Large intestine (tissue), 3 donors: ENCODE measurements around the gene PTPRN2. TPM values are rescaled to one million over a fixed set of nuclear protein-coding genes. Genes with fewer than 3 reads are reported as not detected.

Source experiments
- DNase-seq, 2 donors: peaks; one replicate each; pipeline versions ENCODE4 v3.0.0 to v3.0.0-alpha.2; 2013
- H3K27ac ChIP-seq: one replicate; pipeline ENCODE4 v1.5.1; 2013; ENCODE audit warnings: low read length
- H3K27me3 ChIP-seq: 2 replicates; pipeline ENCODE4 v1.6.1; 2013; ENCODE audit warnings: low read length; ENCODE audit not compliant: control insufficient read depth, insufficient read depth
- H3K36me3 ChIP-seq: 2 replicates; pipeline ENCODE4 v1.6.1; 2013; ENCODE audit warnings: low read length; ENCODE audit not compliant: control insufficient read depth, insufficient read depth
- H3K4me1 ChIP-seq: one replicate; pipeline ENCODE4 v1.6.1; 2013; ENCODE audit warnings: low read length; ENCODE audit not compliant: control insufficient read depth, insufficient read depth
- H3K4me3 ChIP-seq: one replicate; pipeline ENCODE4 v1.5.1; 2013; ENCODE audit warnings: low read length
- H3K9me3 ChIP-seq: one replicate; pipeline ENCODE4 v1.6.1; 2013; ENCODE audit warnings: mild to moderate bottlenecking, low read depth, low read length, moderate library complexity; ENCODE audit not compliant: control insufficient read depth
- WGBS: methylation state at CpG from one replicate; pipeline ENCODE4 v1.1.5; 2013; ENCODE audit warnings: low lambda C conversion rate; ENCODE audit not compliant: insufficient coverage; 5-methylcytosine and 5-hydroxymethylcytosine counted together
- polyA plus RNA-seq: library from polyadenylated mRNA; unstranded; fragments of 120-200 nt; gene quantifications from one replicate; pipeline ENCODE4 v1.2.1, GENCODE V29; 2013

The PTPRN2 gene
- polyA plus RNA-seq, 1 donor: 13.4 TPM

GRCh38 chr7:157992511-157993160 lies 595.0 kb downstream of the PTPRN2 start:
- Histone ChIP-seq H3K9me3 (no peaks in the 10 kb centered on the region), H3K27ac (no peak overlapping the region), H3K4me3 (no peak overlapping the region), H3K4me1 (no peaks in the 10 kb centered on the region), H3K36me3 (no peaks in the 10 kb centered on the region), H3K27me3 (no peaks in the 10 kb centered on the region)
- whole genome bisulfite sequencing: no CpG with 5 or more reads among the region's 17 CpGs
- no peak for DNase-seq

GRCh38 chr7:157991761-157992160 lies 595.9 kb downstream of the PTPRN2 start:
- no CpG with 5 or more reads among the region's 11 CpGs for WGBS
- Histone ChIP-seq H3K36me3 (no peaks in the 10 kb centered on the region), H3K27me3 (no peaks in the 10 kb centered on the region), H3K4me1 (no peaks in the 10 kb centered on the region), H3K9me3 (no peaks in the 10 kb centered on the region), H3K27ac (no peak overlapping the region), H3K4me3 (no peak overlapping the region)
- no peak for DNase-seq

GRCh38 chr7:157991351-157991750 lies 596.3 kb downstream of the PTPRN2 start:
- Histone ChIP-seq H3K27ac (no peak overlapping the region), H3K9me3 (no peaks in the 10 kb centered on the region), H3K4me1 (no peaks in the 10 kb centered on the region), H3K4me3 (no peak overlapping the region), H3K27me3 (no peaks in the 10 kb centered on the region), H3K36me3 (no peaks in the 10 kb centered on the region)
- WGBS: no CpG with 5 or more reads among the region's 9 CpGs
- no peak for DNase-seq

GRCh38 chr7:157990881-157991250 lies 596.8 kb downstream of the PTPRN2 start:
- H3K36me3 ChIP-seq: no peaks in the 10 kb centered on the region
- DNase-seq: no peak
- H3K4me3 ChIP-seq: no peak overlapping the region
- no peaks in the 10 kb centered on the region for H3K4me1 ChIP-seq
- no peaks in the 10 kb centered on the region for H3K9me3 ChIP-seq
- no peaks in the 10 kb centered on the region for H3K27me3 ChIP-seq
- WGBS: no CpG with 5 or more reads among the region's 9 CpGs
- H3K27ac ChIP-seq: no peak overlapping the region

GRCh38 chr7:157990226-157990880 lies 597.3 kb downstream of the PTPRN2 start:
- H3K4me3 ChIP-seq: no peak overlapping the region
- H3K27me3 ChIP-seq: no peaks in the 10 kb centered on the region
- no peak for DNase-seq
- no peaks in the 10 kb centered on the region for H3K9me3 ChIP-seq
- H3K4me1 ChIP-seq: no peaks in the 10 kb centered on the region
- no peaks in the 10 kb centered on the region for H3K36me3 ChIP-seq
- no CpG with 5 or more reads among the region's 21 CpGs for WGBS
- H3K27ac ChIP-seq: no peak overlapping the region

GRCh38 chr7:157989589-157989988 lies 598.0 kb downstream of the PTPRN2 start:
- Histone ChIP-seq H3K4me3 (no peak overlapping the region), H3K4me1 (no peaks in the 10 kb centered on the region), H3K36me3 (no peaks in the 10 kb centered on the region), H3K9me3 (no peaks in the 10 kb centered on the region), H3K27ac (no peak overlapping the region), H3K27me3 (no peaks in the 10 kb centered on the region)
- no peak for DNase-seq
- no CpG with 5 or more reads among the region's 13 CpGs for WGBS

GRCh38 chr7:157987906-157988305 lies 599.7 kb downstream of the PTPRN2 start:
- no CpG with 5 or more reads among the region's 10 CpGs for WGBS
- Histone ChIP-seq H3K27me3 (no peaks in the 10 kb centered on the region), H3K27ac (no peak overlapping the region), H3K9me3 (no peaks in the 10 kb centered on the region), H3K4me3 (no peak overlapping the region), H3K4me1 (no peaks in the 10 kb centered on the region), H3K36me3 (no peaks in the 10 kb centered on the region)
- no peak for DNase-seq

- H3K9me3 ChIP-seq: no peaks in the 10 kb centered on the region
- H3K4me1 ChIP-seq: no peaks in the 10 kb centered on the region
- no peaks in the 10 kb centered on the region for H3K36me3 ChIP-seq
- no peaks in the 10 kb centered on the region for H3K27me3 ChIP-seq
- DNase-seq: no peak
- H3K27ac ChIP-seq: no peak overlapping the region
- WGBS: no CpG with 5 or more reads among the region's 12 CpGs
- no peak overlapping the region for H3K4me3 ChIP-seq
Measured at GRCh38 chr7:157986051-157986450, 601.6 kb downstream of the PTPRN2 start.

GRCh38 chr7:157985636-157986035 lies 602.0 kb downstream of the PTPRN2 start:
- no peaks in the 10 kb centered on the region for H3K4me1 ChIP-seq
- no peak for DNase-seq
- no peak overlapping the region for H3K4me3 ChIP-seq
- H3K9me3 ChIP-seq: no peaks in the 10 kb centered on the region
- no peaks in the 10 kb centered on the region for H3K36me3 ChIP-seq
- no peaks in the 10 kb centered on the region for H3K27me3 ChIP-seq
- WGBS: no CpG with 5 or more reads among the region's 15 CpGs
- no peak overlapping the region for H3K27ac ChIP-seq

- no CpG with 5 or more reads among the region's 25 CpGs for WGBS
- Histone ChIP-seq H3K27me3 (no peaks in the 10 kb centered on the region), H3K9me3 (no peaks in the 10 kb centered on the region), H3K27ac (no peak overlapping the region), H3K36me3 (no peaks in the 10 kb centered on the region), H3K4me1 (no peaks in the 10 kb centered on the region), H3K4me3 (no peak overlapping the region)
- no peak for DNase-seq
Measured at GRCh38 chr7:157984423-157985163, 603.0 kb downstream of the PTPRN2 start.
